OCI-LY3 (cell line): ENCODE data around the gene STRIP2.

Experiments
- CTCF ChIP-seq: fragments of 200-600, 300-600 bp; sonication (generic); IDR thresholded peaks from 2 replicates; pipeline ENCODE4 v1.5.1; 2014; ENCODE audit warnings: antibody characterized with exemption, low read length, low read depth
- EZH2phosphoT487 ChIP-seq: fragments of 200-600 bp; shearing (Covaris generic); IDR thresholded peaks from 2 replicates; pipeline ENCODE4 v1.6.1; 2018; ENCODE audit warnings: antibody characterized with exemption, mixed run types, low read depth

DNA sequence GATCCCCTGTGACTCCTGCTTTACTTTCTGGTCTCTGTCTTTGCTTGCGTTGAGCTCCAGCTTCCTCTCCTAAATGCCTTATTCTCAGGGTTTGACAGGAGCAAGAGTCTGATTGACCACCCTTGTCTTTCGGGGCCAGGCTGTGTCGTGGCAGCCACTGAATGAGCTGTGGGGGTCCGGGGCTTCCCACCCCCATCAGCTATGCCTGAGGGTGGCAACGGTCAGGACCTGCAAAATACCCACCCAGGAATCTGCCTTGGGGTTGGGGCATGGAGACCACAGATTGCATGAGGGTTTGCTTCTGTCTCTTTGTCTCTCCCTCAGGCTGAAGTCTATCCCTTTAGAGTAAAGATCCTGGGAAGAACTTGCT lies 88.7 kb downstream of the STRIP2 start:
- TF ChIP-seq CTCF (no peak), EZH2phosphoT487 (no peak)
